CD4-positive, alpha-beta T cell treated with Interleukin-4 for 1 hour (primary cell): ENCODE results near the gene CXorf58.
A peak's percentile ranks its signal among the peaks of the same experiment; 100 is the strongest.
"Not testable (repeated sequence)": the region's sequence is repeated elsewhere in the genome, so short reads cannot be mapped to it uniquely, and the experiment has no call there.

Experiments used
- DNase-seq, 2 donors: peaks; one replicate each; pipeline ENCODE4 v3.0.0-alpha.2; 2020 to 2022

CXorf58 gene

GRCh38 chrX:23959781-23960180, 52.0 kb downstream of the CXorf58 start:
- DNase-seq = peak in 1 of 2 donors; percentile 23

DNA sequence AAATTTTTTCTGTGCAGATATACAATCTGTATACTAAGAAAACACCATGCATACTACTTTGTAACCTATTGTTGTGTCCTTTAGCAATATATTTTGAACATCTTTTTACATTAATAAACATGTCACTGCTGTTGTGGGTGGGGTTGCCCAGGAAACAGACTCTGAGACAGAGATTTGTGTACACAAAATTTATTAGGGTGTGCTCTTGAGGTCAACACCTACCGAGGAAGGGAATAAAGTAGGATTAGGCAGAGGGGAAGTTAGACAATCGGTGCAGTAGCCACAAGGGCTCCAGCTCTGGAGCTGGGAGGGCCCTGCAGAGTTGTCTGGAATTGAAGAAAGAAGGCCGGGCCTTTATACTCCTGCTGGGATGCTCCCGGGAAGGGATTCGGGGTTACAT, 56.4 kb downstream of the CXorf58 start:
- no peak for DNase-seq

GRCh38 chrX:23965630-23966029, 57.8 kb downstream of the CXorf58 start:
- DNase-seq = not testable (repeated sequence)

DNA sequence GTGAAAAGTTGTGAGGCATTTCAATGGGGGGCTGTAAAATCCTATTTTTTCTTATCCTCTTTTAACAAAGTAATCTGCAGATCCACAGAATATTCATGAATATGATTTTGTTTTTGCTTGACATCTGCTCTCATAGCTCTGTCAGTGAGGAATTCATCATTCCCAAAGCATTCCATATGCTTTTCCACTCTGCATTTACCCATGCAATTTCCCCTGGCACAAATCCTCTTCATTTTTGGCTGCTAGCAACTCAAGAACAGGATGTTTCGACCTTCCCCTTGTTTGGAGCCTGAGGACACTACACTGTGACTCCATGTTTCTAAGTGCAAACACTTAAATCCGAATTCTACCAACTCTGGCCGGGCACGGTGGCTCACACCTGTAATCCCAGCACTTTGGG, 70.7 kb downstream of the CXorf58 start:
- no peak for DNase-seq

GRCh38 chrX:23980011-23980441, 72.2 kb downstream of the CXorf58 start:
- DNase-seq = no peak

- no peak for DNase-seq
Observed at GRCh38 chrX:23981222-23981621, 73.4 kb downstream of the CXorf58 start.

GRCh38 chrX:23981711-23982110, 73.9 kb downstream of the CXorf58 start:
- no peak for DNase-seq

- no peak for DNase-seq
Observed at GRCh38 chrX:23982891-23983290, 75.1 kb downstream of the CXorf58 start.
